GM23338 (cell line): Measurements from ENCODE around the gene INPP5D. TPM values are rescaled to one million over a fixed set of nuclear protein-coding genes. Genes with fewer than 3 reads are reported as not detected.

Experiments used
- ATAC-seq: fragments of 200-7000 bp; cut with Tn5 transposase; 3 replicates; pipeline ENCODE4 v1.9.1; 2020
- DNase-seq: peaks from one replicate; pipeline ENCODE4 v3.0.0-alpha.2; 2015; ENCODE audit warnings: low spot score
- H2AFZ ChIP-seq: fragments of 200-600 bp; sonication (generic); 2 replicates; pipeline ENCODE4 v1.8.0; 2016; ENCODE audit warnings: antibody characterized with exemption, mild to moderate bottlenecking, moderate library complexity
- H3F3A ChIP-seq: fragments of 200-600 bp; sonication (generic); replicated peaks from 2 replicates; pipeline ENCODE4 v1.8.0; 2017; ENCODE audit warnings: antibody characterized with exemption, mixed run types, low read depth
- H3K27ac ChIP-seq: fragments of 200-600 bp; sonication (generic); 2 replicates; pipeline ENCODE4 v1.6.1; 2016; ENCODE audit warnings: low read depth
- H3K27me3 ChIP-seq: fragments of 200-600 bp; sonication (generic); 2 replicates; pipeline ENCODE4 v1.8.0; 2016; ENCODE audit warnings: mild to moderate bottlenecking, mixed run types, moderate library complexity; ENCODE audit not compliant: insufficient read depth
- H3K36me3 ChIP-seq: fragments of 200-600 bp; sonication (generic); 2 replicates; pipeline ENCODE4 v1.8.0; 2016; ENCODE audit warnings: mild to moderate bottlenecking; ENCODE audit not compliant: insufficient read depth
- H3K4me1 ChIP-seq: fragments of 200-600 bp; sonication (generic); 2 replicates; pipeline ENCODE4 v1.8.0; 2016; ENCODE audit warnings: mild to moderate bottlenecking, moderate library complexity; ENCODE audit not compliant: insufficient read depth
- H3K4me2 ChIP-seq: fragments of 200-600 bp; sonication (generic); 2 replicates; pipeline ENCODE4 v1.7.1; 2017; ENCODE audit warnings: mixed run types
- H3K4me3 ChIP-seq: fragments of 200-600 bp; sonication (generic); 2 replicates; pipeline ENCODE4 v1.6.1; 2016; ENCODE audit warnings: mixed run types
- H3K79me2 ChIP-seq: fragments of 200-600 bp; sonication (generic); replicated peaks from 2 replicates; pipeline ENCODE4 v1.8.0; 2017; ENCODE audit warnings: mild to moderate bottlenecking; ENCODE audit not compliant: insufficient read depth
- H3K9me2 ChIP-seq: fragments of 200-600 bp; sonication (generic); 2 replicates; pipeline ENCODE4 v1.8.0; 2017; ENCODE audit not compliant: insufficient read depth
- H4K20me1 ChIP-seq: fragments of 200-600 bp; sonication (generic); replicated peaks from 2 replicates; pipeline ENCODE4 v1.8.0; 2017; ENCODE audit warnings: mild to moderate bottlenecking; ENCODE audit not compliant: insufficient read depth
- H3K27ac Mint-ChIP-seq: 2 replicates; pipeline ENCODE4 v1.8.0; 2020; ENCODE audit warnings: inconsistent platforms, mild to moderate bottlenecking, moderate library complexity, mixed read lengths
- H3K27me3 Mint-ChIP-seq: 3 replicates; pipeline ENCODE4 v1.8.0; 2022; ENCODE audit warnings: low read depth, mild to moderate bottlenecking, moderate library complexity, mixed read lengths, inconsistent platforms; ENCODE audit not compliant: insufficient read depth, poor library complexity
- H3K36me3 Mint-ChIP-seq: 3 replicates; pipeline ENCODE4 v1.8.0; 2021; ENCODE audit warnings: low read depth, mild to moderate bottlenecking, inconsistent platforms, moderate library complexity, mixed read lengths
- H3K4me1 Mint-ChIP-seq: 3 replicates; pipeline ENCODE4 v1.8.0; 2020; ENCODE audit warnings: mild to moderate bottlenecking, inconsistent platforms, mixed read lengths
- H3K4me3 Mint-ChIP-seq: 3 replicates; pipeline ENCODE4 v1.8.0; 2021; ENCODE audit warnings: moderate library complexity, mild to moderate bottlenecking, inconsistent platforms, mixed read lengths
- H3K9me3 Mint-ChIP-seq: 3 replicates; pipeline ENCODE4 v1.8.0; 2020; ENCODE audit warnings: moderate library complexity, mild to moderate bottlenecking, inconsistent platforms, mixed read lengths
- CREB1 ChIP-seq: fragments of 250-450 bp; sonication (Bioruptor Pico); IDR thresholded peaks from 2 replicates; pipeline ENCODE4 v1.5.0; 2020; ENCODE audit warnings: low read depth, mild to moderate bottlenecking, moderate library complexity
- polyA plus RNA-seq: library from polyadenylated mRNA; unstranded; fragments of >200 nt; fragmentation: Nextera tagmentation; extraction: Ambion mirVana; gene quantifications from 2 replicates; pipeline ENCODE4 v1.2.1, GENCODE V29; 2016
- total RNA-seq: library from RNA; depleted of rRNA; stranded (reverse); fragments of >200 nt; shearing (Covaris generic); gene quantifications from 2 replicates; pipeline ENCODE4 v1.2.3, GENCODE V29; 2014
- TF ChIP-seq, protein P1 (sequence below): fragments of 250-450 bp; sonication (Bioruptor Pico); IDR thresholded peaks from 2 replicates; pipeline ENCODE4 v1.5.0; 2020; ENCODE audit warnings: mild to moderate bottlenecking, moderate library complexity
- TF ChIP-seq, protein P2 (sequence below): IDR thresholded peaks from one replicate; pipeline ENCODE4 v1.6.1; 2018; ENCODE audit warnings: antibody characterized with exemption; ENCODE audit not compliant: unreplicated experiment
- TF ChIP-seq, protein P3 (sequence below): IDR thresholded peaks from 2 replicates; pipeline ENCODE4 v1.6.1; 2016; ENCODE audit warnings: antibody characterized with exemption

Gene INPP5D
- total and polyA plus RNA-seq, 2 experiments from 2014 or later, result 6.6 to 8.3 TPM

DNA sequence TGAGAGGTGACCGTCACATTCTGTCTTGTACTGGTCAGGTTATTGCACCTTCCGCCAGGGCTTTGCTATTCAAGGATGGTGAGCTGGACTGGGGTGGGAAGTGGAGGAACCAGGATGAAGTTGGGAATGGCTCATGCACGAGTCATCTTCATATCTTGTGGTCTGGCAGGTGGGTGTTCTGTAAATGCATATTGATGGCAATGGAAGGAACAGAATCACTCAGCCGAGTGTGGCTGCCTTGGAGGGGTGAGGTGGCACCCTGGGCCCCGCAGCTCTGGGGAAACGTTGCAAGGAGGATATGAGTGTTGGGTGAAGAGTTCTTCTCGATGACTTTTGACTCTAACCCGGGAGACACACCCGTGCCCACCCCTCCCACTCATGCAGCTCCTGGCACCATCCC, 26.5 kb upstream of the INPP5D start (continued):
- TF ChIP-seq, protein P1, sequence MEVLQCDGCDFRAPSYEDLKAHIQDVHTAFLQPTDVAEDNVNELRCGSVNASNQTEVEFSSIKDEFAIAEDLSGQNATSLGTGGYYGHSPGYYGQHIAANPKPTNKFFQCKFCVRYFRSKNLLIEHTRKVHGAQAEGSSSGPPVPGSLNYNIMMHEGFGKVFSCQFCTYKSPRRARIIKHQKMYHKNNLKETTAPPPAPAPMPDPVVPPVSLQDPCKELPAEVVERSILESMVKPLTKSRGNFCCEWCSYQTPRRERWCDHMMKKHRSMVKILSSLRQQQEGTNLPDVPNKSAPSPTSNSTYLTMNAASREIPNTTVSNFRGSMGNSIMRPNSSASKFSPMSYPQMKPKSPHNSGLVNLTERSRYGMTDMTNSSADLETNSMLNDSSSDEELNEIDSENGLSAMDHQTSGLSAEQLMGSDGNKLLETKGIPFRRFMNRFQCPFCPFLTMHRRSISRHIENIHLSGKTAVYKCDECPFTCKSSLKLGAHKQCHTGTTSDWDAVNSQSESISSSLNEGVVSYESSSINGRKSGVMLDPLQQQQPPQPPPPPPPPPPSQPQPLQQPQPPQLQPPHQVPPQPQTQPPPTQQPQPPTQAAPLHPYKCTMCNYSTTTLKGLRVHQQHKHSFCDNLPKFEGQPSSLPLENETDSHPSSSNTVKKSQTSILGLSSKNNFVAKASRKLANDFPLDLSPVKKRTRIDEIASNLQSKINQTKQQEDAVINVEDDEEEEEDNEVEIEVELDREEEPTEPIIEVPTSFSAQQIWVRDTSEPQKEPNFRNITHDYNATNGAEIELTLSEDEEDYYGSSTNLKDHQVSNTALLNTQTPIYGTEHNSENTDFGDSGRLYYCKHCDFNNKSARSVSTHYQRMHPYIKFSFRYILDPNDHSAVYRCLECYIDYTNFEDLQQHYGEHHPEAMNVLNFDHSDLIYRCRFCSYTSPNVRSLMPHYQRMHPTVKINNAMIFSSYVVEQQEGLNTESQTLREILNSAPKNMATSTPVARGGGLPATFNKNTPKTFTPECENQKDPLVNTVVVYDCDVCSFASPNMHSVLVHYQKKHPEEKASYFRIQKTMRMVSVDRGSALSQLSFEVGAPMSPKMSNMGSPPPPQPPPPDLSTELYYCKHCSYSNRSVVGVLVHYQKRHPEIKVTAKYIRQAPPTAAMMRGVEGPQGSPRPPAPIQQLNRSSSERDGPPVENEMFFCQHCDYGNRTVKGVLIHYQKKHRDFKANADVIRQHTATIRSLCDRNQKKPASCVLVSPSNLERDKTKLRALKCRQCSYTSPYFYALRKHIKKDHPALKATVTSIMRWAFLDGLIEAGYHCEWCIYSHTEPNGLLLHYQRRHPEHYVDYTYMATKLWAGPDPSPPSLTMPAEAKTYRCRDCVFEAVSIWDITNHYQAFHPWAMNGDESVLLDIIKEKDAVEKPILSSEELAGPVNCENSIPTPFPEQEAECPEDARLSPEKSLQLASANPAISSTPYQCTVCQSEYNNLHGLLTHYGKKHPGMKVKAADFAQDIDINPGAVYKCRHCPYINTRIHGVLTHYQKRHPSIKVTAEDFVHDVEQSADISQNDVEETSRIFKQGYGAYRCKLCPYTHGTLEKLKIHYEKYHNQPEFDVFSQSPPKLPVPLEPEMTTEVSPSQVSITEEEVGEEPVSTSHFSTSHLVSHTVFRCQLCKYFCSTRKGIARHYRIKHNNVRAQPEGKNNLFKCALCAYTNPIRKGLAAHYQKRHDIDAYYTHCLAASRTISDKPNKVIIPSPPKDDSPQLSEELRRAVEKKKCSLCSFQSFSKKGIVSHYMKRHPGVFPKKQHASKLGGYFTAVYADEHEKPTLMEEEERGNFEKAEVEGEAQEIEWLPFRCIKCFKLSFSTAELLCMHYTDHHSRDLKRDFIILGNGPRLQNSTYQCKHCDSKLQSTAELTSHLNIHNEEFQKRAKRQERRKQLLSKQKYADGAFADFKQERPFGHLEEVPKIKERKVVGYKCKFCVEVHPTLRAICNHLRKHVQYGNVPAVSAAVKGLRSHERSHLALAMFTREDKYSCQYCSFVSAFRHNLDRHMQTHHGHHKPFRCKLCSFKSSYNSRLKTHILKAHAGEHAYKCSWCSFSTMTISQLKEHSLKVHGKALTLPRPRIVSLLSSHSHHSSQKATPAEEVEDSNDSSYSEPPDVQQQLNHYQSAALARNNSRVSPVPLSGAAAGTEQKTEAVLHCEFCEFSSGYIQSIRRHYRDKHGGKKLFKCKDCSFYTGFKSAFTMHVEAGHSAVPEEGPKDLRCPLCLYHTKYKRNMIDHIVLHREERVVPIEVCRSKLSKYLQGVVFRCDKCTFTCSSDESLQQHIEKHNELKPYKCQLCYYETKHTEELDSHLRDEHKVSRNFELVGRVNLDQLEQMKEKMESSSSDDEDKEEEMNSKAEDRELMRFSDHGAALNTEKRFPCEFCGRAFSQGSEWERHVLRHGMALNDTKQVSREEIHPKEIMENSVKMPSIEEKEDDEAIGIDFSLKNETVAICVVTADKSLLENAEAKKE (CRISPR knock-in tag), result no peak
- TF ChIP-seq CREB1 (CRISPR knock-in tag), result no peak
- TF ChIP-seq, protein P2, sequence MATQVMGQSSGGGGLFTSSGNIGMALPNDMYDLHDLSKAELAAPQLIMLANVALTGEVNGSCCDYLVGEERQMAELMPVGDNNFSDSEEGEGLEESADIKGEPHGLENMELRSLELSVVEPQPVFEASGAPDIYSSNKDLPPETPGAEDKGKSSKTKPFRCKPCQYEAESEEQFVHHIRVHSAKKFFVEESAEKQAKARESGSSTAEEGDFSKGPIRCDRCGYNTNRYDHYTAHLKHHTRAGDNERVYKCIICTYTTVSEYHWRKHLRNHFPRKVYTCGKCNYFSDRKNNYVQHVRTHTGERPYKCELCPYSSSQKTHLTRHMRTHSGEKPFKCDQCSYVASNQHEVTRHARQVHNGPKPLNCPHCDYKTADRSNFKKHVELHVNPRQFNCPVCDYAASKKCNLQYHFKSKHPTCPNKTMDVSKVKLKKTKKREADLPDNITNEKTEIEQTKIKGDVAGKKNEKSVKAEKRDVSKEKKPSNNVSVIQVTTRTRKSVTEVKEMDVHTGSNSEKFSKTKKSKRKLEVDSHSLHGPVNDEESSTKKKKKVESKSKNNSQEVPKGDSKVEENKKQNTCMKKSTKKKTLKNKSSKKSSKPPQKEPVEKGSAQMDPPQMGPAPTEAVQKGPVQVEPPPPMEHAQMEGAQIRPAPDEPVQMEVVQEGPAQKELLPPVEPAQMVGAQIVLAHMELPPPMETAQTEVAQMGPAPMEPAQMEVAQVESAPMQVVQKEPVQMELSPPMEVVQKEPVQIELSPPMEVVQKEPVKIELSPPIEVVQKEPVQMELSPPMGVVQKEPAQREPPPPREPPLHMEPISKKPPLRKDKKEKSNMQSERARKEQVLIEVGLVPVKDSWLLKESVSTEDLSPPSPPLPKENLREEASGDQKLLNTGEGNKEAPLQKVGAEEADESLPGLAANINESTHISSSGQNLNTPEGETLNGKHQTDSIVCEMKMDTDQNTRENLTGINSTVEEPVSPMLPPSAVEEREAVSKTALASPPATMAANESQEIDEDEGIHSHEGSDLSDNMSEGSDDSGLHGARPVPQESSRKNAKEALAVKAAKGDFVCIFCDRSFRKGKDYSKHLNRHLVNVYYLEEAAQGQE, result no peak

DNA sequence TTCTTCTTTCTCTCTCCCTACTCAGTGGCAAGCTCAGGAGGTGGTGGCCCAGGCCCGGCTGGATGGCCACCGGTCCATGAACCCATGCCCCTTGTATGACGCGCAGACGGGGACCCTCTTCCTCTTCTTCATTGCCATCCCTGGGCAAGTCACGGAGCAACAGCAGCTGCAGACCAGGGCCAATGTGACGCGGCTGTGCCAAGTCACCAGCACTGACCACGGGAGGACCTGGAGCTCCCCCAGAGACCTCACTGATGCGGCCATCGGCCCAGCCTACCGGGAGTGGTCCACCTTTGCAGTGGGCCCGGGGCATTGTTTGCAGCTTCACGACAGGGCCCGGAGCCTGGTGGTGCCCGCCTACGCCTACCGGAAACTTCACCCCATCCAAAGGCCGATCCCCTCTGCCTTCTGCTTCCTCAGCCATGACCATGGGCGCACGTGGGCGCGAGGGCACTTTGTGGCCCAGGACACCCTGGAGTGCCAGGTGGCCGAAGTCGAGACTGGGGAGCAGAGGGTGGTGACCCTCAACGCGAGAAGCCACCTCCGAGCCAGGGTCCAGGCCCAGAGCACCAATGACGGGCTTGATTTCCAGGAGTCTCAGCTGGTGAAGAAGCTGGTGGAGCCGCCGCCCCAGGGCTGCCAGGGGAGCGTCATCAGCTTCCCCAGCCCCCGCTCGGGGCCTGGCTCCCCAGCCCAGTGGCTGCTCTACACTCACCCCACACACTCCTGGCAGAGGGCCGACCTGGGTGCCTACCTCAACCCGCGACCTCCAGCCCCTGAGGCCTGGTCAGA, 25.9 kb upstream of the INPP5D start:
- peaks cover 13% of the 10 kb centered on the region for H3F3A ChIP-seq
- TF ChIP-seq, protein P3, sequence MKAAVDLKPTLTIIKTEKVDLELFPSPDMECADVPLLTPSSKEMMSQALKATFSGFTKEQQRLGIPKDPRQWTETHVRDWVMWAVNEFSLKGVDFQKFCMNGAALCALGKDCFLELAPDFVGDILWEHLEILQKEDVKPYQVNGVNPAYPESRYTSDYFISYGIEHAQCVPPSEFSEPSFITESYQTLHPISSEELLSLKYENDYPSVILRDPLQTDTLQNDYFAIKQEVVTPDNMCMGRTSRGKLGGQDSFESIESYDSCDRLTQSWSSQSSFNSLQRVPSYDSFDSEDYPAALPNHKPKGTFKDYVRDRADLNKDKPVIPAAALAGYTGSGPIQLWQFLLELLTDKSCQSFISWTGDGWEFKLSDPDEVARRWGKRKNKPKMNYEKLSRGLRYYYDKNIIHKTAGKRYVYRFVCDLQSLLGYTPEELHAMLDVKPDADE, result no peak
- H3K9me2 ChIP-seq, result peaks cover 6% of the 10 kb centered on the region; the same call in 1 of the 2 replicates
- no peak for ATAC-seq
- H3K4me2 ChIP-seq, result no peak overlapping the region
- no peak for DNase-seq
- H3K27ac ChIP-seq, result no peak overlapping the region
- H3K36me3 ChIP-seq, result no peaks in the 10 kb centered on the region
- no peaks in the 10 kb centered on the region for H3K79me2 ChIP-seq
- H3K4me1 Mint-ChIP-seq, result peaks cover 10% of the 10 kb centered on the region
- H3K27me3 ChIP-seq, result no peaks in the 10 kb centered on the region
- H3K9me3 Mint-ChIP-seq, result peaks cover 3% of the 10 kb centered on the region; the same call in 1 of the 3 replicates
- H4K20me1 ChIP-seq, result no peaks in the 10 kb centered on the region
- H2AFZ ChIP-seq, result no peak overlapping the region
- no peaks in the 10 kb centered on the region for H3K4me1 ChIP-seq
- H3K36me3 Mint-ChIP-seq, result peaks cover 3% of the 10 kb centered on the region; the same call in 1 of the 3 replicates
- H3K4me3 Mint-ChIP-seq, result no peak overlapping the region
- no peak overlapping the region for H3K27ac Mint-ChIP-seq
- H3K27me3 Mint-ChIP-seq, result peaks cover 3% of the 10 kb centered on the region
- H3K4me3 ChIP-seq, result no peak overlapping the region
